GM18508 (cell line): Measurements from ENCODE around the gene DNAH5.
"Not testable (repeated sequence)": the region's sequence is repeated elsewhere in the genome, so short reads cannot be mapped to it uniquely, and the experiment has no call there.

Experiments
- ATAC-seq: cut with Tn5 transposase; IDR thresholded peaks from one replicate; pipeline ENCODE4 v1.9.1; 2021; ENCODE audit warnings: moderate number of reproducible peaks; ENCODE audit not compliant: insufficient read depth, unreplicated experiment

Gene DNAH5

GRCh38 chr5:13944560-13945199 is at the start of gene DNAH5:
DNAH5 (minus strand) TSS chr5:13944688; CDS start chr5:13944438, 250 bp downstream.
- ATAC-seq: no peak

- ATAC-seq: no peak
These were observed 49.4 kb upstream of the DNAH5 start for GRCh38 chr5:13993926-13994325.

- ATAC-seq: no peak
These were observed 48.3 kb upstream of the DNAH5 start for GRCh38 chr5:13992795-13993194.

GRCh38 chr5:13991365-13991764 is 46.9 kb upstream of the DNAH5 start:
- ATAC-seq: no peak

- no peak for ATAC-seq
These were observed 46.4 kb upstream of the DNAH5 start for GRCh38 chr5:13990896-13991295.

- ATAC-seq: no peak
These were observed 45.3 kb upstream of the DNAH5 start for GRCh38 chr5:13989832-13990231.

- no peak for ATAC-seq
These were observed 43.5 kb upstream of the DNAH5 start for GRCh38 chr5:13987843-13988464.

- ATAC-seq: no peak
These were observed 41.4 kb upstream of the DNAH5 start for GRCh38 chr5:13985731-13986418.

- not testable (repeated sequence) for ATAC-seq
These were observed 40.4 kb upstream of the DNAH5 start for GRCh38 chr5:13984888-13985287.

- no peak for ATAC-seq
These were observed 32.7 kb upstream of the DNAH5 start for GRCh38 chr5:13976867-13977830.

- no peak for ATAC-seq
These were observed 31.7 kb upstream of the DNAH5 start for GRCh38 chr5:13976223-13976622.

- ATAC-seq: no peak
These were observed 30.8 kb upstream of the DNAH5 start for GRCh38 chr5:13975246-13975645.

GRCh38 chr5:13973724-13974123 is 29.2 kb upstream of the DNAH5 start:
- no peak for ATAC-seq

- ATAC-seq: no peak
These were observed 27.5 kb upstream of the DNAH5 start for GRCh38 chr5:13972029-13972428.

- peak; percentile 94 for ATAC-seq
These were observed 12.7 kb upstream of the DNAH5 start for GRCh38 chr5:13957032-13957645.

GRCh38 chr5:13956471-13956870 is 12.0 kb upstream of the DNAH5 start:
- no peak for ATAC-seq

- ATAC-seq: no peak
These were observed 11.4 kb upstream of the DNAH5 start for GRCh38 chr5:13955896-13956295.

- no peak for ATAC-seq
These were observed 1.6 kb upstream of the DNAH5 start for GRCh38 chr5:13946111-13946510.

GRCh38 chr5:13945271-13945670 is 783 bp upstream of the DNAH5 start:
- ATAC-seq: no peak

- no peak for ATAC-seq
These were observed 812 bp downstream of the DNAH5 start for GRCh38 chr5:13943676-13944075.
